ENCODE data around the gene GTF2B.
A peak's percentile ranks its signal among the peaks of the same experiment; 100 is the strongest.

GTF2B gene

DNA sequence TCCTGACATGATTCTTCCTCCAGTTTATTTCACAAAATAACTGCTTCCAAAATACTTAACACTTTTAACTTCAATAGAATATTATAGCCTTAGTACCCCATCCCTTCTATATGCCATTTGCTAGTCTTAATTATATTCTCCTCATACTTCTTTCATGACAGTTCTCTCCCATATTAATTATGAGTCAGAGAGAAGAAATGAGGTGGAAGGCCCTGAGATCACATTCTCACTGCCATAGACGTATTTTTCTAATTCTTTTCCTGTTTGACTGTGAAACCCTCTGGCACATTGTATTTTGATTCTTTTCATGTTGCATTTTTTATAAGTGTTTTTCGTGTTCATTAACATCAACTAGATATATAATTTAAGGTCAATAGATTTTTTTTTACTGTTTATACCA is 88.4 kb downstream of the GTF2B start:
- no peak for TF ChIP-seq CTCF (IDR thresholded peaks at IDR 0.05; ENCODE audit: insufficient read depth, low read length, poor library complexity, severe bottlenecking)
- TF ChIP-seq EZH2phosphoT487 (conservative IDR thresholded peaks at IDR 0.05; ENCODE audit: low read length), result no peak
- Histone ChIP-seq H3K27me3 (ENCODE audit: low read length) (no peaks in the 10 kb centered on the region), H3K4me2 (ENCODE audit: low read depth, low read length, poor library complexity, severe bottlenecking) (no peak overlapping the region), H4K20me1 (ENCODE audit: low read depth, low read length) (no peaks in the 10 kb centered on the region), H3K79me2 (ENCODE audit: insufficient read depth, low read length) (no peaks in the 10 kb centered on the region), H3K9ac (ENCODE audit: low read length) (no peak overlapping the region), H3K27ac (ENCODE audit: low read depth, low read length) (peak overlapping the region; percentile 53; the same call in 1 of the 2 replicates), H3K9me3 (ENCODE audit: insufficient read depth, low read length) (no peaks in the 10 kb centered on the region), H3K9me2 (replicated peaks; ENCODE audit: insufficient read depth, low read length) (no peaks in the 10 kb centered on the region), H3K4me3 (ENCODE audit: insufficient read depth, low read length, poor library complexity, severe bottlenecking) (no peak overlapping the region), H3F3A (ENCODE audit: insufficient read depth) (0 out of 2 replicates have a peak, but pooled peaks cover 7% of the 10 kb centered on the region), H3K36me3 (ENCODE audit: low read length) (peaks cover 28% of the 10 kb centered on the region), H2AFZ (ENCODE audit: low read depth, low read length, severe bottlenecking) (no peak overlapping the region)

All from SU-DHL-6 (cell line).